Jurkat, Clone E6-1 (cell line): ENCODE data around the gene TXN2.

Experiments
- DNase-seq: peaks from one replicate; pipeline ENCODE4 v3.0.0-alpha.2; 2011; ENCODE audit warnings: low read depth, low spot score
- H3K4me3 ChIP-seq: 2 replicates; pipeline ENCODE4 v1.5.1; 2011; ENCODE audit warnings: mild to moderate bottlenecking, low read length, control low read depth, moderate library complexity

Gene TXN2

DNA sequence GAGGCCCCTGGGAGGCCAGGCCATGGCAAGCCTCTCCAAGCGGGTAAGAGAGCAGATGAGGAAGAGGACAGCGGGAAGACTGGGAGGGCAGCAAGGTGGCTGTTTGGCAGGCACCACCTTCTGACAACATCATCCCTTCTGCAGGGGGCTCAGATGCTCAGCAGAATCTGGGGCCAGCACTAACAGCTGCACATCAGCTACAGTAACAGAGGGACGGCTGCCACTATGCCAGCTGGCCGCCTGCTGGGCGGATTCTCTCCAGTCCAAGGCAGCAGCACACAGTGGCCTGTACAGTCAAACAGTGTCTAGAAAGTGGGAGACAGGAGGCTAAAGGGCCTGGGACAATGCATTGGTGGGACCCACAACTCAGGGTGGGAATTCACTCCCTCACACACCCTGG is 10.7 kb upstream of the TXN2 start:
- DNase-seq, result no peak
- H3K4me3 ChIP-seq, result no peak overlapping the region

DNA sequence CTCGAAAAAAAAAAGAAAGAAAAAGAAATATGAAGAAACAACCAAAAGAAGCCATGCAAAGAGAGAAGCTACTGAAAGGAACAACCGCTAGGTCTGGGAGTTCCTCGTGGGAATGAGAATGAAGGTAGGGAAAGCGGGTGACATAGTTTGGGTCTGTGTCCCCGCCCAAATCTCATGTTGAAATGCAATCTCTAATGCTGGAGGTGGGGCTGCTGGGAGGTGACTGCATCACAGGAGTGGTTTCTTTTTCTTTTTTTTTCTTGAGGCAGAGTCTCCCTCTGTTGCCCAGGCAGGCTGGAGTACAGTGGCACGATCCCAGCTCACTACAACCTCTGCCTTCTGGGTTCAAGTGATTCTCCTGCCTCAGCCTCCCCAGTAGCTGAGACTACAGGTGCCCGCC is 9.7 kb upstream of the TXN2 start:
- DNase-seq, result no peak
- H3K4me3 ChIP-seq, result no peak overlapping the region

DNA sequence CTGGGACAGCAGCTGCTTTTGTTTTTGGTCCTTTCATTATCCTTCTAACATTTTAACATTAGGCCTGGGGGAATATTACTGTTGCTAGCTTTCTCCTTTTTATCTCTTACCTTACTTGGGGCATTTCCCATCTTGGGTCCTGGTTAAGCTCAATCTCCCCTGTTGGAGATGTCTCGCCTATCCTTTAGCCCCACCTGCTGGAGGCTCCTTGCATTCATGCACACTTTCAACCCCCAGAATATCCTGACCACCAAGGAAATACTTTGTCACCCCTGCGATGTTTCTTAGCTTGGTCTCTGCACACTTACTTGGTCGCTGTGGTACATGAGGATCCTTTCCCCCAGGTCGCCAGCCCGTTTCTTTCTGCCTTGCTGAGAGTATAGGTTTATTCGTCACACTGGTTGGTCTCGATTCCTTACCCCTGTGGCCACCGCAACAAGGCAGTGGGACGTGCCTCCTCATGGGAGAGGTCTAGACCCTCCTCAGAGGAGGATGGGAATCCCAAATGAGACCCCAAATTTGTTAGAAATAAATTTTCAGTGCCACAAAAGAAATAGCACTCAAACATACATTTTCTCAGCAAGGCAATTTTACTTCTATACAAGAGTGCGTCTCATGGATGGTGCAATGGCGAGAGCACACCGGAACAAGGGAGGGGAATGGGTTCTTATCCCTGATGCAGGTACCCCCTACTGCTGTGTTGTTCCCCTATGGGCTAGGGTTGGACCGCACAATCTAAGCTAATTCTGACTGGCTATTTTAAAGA is 5.4 kb upstream of the TXN2 start:
- DNase-seq, result peak; percentile 51
- no peak overlapping the region for H3K4me3 ChIP-seq

DNA sequence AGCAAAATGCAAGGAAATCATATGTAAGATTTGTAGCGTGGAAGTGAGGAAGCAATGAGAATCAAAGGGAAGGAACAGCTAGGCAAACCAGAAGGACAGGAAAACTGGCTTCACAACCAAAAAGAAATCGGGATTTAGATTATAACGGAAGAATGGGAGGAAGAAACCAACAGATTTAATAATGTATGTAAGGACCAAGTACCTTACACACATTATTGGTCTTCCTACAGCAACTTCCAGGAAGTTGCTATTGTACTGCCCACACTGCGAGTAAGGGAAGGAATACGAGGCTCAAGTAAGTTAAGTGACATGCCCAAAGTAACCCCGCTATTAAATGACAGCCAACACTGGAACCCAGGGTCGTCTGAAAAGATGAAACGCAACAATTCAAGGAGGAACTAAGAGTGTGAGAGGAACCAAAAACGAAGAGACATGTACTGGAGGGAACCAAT is 473 bp downstream of the TXN2 start:
- peak overlapping the region; percentile 98 for H3K4me3 ChIP-seq
- DNase-seq, result no peak

DNA sequence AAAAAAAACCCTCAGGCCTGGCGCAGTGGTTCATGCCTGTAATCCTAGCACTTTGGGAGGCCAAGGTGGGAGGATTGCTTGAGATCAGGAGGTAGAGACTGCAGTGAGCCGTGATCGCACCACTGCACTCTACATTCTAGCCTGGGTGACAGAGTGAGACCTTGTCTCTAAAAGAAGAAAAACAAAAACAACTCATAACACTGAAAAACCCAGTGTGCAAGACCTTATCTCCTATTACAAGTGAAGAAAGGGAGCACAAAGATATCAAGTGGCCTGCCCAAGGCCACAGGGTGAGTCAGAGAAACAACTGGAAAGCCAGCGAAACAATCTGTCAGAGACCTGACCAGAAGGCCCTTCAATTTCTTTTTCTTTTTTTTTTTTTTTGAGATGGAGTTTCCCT is 2.5 kb downstream of the TXN2 start:
- DNase-seq, result no peak

DNA sequence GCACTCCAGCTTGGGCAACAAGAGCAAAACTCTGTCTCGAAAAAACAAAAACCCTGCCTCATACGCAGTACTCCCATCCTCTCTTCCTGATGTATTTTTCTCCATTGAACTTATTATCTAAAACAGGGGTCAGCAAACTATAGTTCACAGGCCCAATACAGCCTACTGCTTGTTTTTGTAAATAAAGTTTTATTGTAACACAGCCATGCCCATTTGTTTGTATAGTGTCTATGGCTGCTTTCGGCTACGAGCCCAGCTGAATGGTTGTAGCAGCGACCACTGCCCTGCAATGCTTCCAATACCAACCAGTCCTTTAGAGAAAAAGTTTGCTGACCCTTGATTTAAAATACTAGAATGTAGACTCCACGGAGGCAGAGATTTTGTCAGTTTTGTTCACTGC is 6.1 kb downstream of the TXN2 start:
- no peak for DNase-seq

More for the DNA sequence above, 2.5 kb downstream of the TXN2 start:
- no peak overlapping the region for H3K4me3 ChIP-seq

DNA sequence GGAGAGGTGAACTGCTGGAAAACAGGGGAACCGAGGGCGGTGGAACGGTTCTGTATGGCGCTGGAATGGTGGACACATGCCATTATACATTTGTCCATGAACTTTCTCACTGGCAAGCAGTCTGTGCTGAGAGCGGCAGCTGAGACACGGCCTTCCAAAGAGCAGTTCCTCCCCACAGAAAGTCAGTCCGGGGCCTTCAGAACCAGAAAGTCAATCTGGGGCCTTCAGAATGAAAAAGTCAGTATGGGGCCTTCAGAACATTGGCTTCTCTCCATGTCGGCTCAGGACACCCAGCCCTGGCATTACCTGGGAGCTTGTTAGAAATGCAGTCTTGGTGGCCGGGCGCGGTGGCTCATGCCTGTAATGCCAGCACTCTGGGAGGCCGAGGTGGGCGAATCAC is 8.8 kb downstream of the TXN2 start:
- DNase-seq, result no peak
- H3K4me3 ChIP-seq, result no peak overlapping the region

More for the DNA sequence above, 6.1 kb downstream of the TXN2 start:
- H3K4me3 ChIP-seq, result no peak overlapping the region

DNA sequence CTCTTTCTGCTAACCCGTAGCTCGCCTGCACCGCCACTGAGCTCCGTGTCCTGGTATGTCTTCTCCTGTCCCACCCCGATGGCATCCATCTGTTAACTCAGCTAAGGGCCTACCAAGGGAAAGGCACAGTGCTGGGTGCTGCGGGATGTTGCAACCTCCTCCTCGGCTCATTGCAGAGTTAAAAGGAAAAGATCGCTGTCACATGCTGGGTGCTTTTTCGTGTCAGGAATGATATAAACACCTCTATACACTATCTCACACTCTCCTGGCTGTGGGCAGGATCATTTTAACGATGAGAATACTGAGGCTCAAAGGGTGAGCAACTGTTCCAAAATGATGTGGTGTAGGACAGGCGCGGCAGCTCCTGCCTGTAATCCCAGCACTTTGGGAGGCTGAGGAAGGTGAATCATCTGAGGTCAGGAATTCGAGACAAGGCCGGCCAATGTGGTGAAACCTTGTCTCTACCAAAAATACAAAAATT is 10.1 kb downstream of the TXN2 start:
- DNase-seq, result no peak
- no peak overlapping the region for H3K4me3 ChIP-seq

DNA sequence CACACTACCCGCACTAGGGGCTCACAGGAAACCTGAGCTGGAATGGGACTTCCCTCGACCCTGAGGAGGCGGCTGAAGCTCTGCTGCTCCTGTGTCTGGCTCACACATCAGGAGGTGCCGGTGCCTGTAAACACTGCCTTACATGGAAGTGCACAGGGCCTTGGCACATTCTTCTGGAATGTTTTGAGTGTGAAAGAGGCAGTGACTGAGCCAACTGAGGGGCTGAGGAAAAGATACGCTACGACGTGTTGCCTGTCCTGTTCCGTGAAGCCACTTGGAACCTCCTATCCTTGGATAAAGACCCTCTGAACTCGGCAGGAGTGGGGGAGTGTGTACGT is 10.5 kb downstream of the TXN2 start:
- DNase-seq, result no peak

DNA sequence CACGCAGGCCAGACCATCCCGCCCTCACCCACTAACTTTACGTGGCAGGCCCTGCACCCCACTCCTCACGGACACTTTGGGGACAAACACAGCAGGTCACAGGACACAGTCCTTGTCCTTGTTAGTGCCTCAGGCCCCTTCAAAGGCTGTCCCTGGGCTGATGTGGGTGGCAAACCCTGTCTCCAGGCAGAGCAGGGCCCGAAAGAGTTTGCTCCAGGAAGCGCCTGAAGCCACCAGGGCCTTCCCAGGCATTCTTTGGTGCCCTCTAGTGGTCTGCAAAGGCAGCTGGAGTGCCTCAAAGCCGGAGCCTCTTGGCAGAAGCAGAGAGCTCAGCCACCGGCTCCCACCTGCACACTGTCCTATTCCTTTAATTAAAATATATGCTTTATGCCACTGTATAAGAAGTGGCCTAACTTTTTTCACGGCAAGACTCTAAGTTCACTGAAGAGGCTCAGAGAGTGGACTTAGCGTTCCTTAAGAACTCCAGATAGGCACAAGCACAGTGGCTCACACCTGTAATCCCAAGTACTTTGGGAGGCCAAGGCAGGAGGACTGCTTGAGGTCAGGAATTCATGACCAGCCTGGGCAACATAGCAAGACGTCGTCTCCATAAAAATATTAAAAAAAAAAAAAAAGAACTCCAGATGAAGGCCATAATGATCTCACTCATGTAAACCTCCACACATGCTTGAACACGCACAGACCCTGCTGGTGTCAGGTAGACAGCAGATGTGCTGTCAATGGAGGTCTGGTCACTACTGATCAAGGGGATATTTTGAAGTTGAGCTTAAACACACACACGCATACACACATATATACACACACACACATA is 11.1 kb downstream of the TXN2 start:
- peak; percentile 82 for DNase-seq
- H3K4me3 ChIP-seq, result no peak overlapping the region

More for the DNA sequence above, 10.5 kb downstream of the TXN2 start:
- H3K4me3 ChIP-seq, result no peak overlapping the region

DNA sequence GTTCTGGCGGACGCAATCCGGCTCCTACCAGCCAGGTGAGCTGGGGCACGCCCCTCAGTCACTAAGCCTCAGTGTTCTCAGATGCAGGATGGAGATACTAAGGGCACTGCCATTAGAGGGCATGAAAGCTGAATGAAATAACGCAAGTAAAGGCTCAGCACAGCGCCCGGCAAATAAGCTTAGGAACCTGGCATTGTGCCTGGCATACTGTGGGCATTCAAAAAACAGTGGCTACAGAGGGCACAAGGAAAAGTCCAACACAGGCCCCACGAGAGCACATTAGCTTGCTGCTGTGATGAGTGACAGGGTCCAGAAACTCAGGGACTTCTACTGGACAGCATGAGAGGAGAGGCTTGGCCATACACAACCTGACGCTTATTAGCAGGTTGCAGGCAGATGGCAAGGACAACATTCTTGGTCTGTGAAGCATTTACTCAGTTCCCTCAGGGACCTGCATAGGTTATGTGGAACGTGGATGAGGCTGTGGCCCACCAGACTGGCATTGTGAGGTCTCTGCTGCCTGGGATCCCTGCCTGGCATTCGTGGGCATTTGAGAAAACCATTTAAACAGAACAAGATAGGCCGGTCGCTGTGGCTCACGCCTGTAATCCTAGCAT is 12.2 kb downstream of the TXN2 start:
- no peak overlapping the region for H3K4me3 ChIP-seq
- DNase-seq, result no peak

DNA sequence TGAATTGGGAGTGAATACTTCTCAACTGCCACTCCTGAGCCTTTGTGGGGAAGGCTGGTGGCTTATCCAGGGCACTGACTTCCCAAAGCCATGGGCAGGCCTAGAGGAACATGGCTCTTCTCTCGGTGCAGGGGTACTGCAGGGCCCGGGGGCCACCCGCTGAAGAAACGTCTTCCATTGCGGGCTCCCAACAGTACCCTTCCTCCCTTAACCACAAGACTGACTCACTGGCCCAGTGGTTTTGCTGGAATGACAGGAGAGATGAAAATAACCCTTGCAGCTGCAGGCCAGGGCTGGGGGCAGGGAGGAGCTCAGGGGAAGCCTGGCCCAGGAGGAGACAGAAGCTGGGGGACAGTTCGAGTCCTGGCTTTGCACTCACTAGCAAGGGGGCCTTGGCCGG is 13.5 kb downstream of the TXN2 start:
- H3K4me3 ChIP-seq, result no peak overlapping the region
- peak; percentile 65 for DNase-seq

DNA sequence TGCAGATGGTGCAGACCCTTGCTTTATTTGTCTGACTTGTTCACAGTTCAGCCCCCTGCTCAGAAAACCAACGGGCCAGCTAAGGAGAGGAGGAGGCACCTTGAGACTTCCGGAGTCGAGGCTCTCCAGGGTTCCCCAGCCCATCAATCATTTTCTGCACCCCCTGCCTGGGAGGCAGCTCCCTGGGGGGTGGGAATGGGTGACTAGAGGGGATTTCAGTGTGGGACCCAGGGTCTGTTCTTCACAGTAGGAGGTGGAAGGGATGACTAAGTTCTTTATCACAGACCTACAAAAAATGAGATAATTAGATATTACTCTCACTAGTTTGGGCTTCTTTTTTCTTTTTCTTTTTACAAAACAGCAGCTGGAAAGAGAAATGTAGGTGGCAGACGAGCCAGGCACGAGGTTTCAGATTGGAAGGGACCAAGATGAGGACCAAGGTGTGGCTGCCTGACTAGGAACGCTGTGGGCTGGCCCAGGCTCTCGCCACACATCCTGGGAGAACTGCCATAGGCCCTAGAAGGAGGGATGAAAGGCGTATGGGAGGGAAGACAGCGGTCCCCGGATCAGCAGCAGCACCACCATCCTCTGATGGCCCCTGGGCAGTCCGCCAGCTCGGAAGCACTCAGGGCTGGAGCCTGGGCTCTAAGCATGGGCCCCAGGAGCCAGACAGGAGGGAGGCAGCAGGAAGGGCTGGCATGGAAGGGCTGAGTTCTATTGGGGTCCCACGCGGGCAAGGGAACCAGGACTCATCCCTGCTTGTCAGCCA is 14.2 kb downstream of the TXN2 start:
- no peak for DNase-seq
- no peak overlapping the region for H3K4me3 ChIP-seq

DNA sequence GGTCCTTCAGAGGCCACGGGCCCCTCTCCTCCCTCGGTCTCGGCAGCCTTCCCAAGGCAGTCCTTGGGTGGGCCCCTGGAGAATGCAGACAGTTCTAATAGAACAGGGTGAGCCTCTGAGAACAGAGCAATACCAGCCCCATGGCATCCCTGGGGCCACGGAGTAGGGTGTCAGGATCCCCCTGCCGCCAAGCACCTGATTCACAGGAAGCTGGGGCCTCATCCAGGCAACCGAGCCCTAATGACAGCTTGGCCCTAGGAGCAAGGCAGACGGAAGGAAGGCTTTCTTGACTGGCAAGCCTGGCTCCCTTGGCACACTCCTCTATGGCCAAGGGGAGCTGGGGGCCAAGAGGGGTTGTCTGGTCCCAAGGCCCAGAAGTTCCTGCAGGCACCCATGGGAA is 15.2 kb downstream of the TXN2 start:
- no peak overlapping the region for H3K4me3 ChIP-seq
- no peak for DNase-seq

DNA sequence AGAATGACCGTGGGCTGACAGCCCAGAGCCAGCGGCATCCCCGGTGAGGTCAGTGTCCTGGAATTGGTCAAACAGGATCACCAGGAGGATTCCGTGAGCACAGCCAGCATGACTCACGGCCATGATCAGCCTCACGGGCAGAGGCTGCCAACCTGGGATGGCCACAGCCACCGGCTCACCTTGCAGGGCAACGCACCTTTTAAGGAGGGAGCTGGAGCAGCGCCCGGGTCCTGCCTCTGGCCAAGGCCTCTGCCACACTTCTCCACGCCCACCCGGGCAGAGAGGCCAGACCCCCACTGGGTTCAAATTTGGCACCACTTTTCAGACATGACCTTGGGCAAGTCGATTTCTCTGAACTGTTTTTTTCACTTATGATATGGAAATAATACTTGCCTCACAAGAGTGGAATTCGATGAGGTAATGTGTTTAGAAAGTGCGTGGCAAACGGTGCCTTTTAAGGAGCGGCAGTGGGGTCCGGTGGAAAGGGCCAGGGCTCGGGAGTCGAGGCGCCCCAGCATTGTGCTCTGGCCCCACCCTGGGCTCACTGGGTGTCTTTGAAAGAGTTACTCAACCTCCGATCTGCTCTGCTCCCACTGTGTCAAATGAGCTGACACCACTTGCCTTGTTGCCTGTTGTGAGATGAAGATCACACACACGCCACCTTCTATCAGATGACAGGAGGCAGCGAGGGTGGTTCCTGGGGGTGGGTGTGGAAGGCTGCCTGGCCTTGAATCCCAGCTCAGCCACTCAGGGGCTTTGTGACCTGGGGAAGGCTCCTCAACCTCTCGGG is 16.0 kb downstream of the TXN2 start:
- DNase-seq, result no peak
- H3K4me3 ChIP-seq, result no peak overlapping the region

DNA sequence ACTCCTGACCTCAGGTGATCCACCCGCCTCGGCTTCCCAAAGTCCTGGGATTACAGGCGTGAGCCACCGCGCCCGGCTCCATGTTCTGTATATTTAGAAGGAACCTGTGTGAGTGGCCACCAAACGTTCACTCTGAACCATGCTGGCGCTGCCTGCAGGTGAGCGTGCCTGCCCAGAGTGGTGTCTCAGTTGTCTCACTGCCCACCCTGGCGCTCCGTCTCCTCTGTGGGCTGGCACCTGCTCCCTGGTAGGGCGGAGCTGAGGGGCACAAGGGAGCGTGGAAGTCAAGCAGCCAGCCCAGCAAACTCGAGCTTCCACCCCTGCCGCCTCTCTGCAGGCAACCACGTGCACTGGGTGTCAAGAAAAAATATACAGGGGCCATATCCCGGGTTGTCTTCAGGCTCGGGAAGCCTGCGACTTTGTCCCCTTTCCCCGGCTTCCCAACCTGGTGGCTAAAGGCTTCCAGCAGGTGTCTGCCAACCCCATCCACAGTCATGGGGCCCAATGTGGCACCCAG is 16.7 kb downstream of the TXN2 start:
- DNase-seq, result no peak
- H3K4me3 ChIP-seq, result no peak overlapping the region

DNA sequence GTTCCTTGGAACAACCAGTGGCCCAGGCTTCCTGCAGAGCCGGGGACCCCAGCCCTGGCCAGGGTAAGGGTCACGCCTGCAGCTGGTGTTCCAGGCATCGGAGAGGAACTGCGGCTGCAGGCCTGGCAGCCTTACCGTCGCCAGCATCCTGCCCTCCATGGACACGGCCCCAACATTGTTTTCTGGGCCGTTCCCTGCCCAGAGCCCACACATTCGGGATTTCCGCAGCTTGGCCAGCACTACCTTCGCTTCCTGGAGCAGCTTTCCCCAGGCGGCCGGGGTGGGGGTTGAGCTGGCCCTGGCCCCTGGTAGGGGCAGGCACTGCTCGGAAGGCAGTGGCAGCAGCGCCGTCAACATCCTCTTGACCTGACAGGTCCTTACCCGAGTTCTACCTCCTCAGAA is 17.7 kb downstream of the TXN2 start:
- DNase-seq, result no peak
- no peak overlapping the region for H3K4me3 ChIP-seq
